ENCODE data around the gene PRRX2.

Gene PRRX2

GRCh38 chr9:129628709-129629108, 36.7 kb upstream of the PRRX2 start:
- in situ Hi-C loops (cut with HindIII; ENCODE audit: low pct_ligation_motif_present, low sequenced_read_pairs) = loop anchor here (10.0 kb wide), 1 partner anchor 494 kb away; no protein-coding TSS in a partner anchor

DNA sequence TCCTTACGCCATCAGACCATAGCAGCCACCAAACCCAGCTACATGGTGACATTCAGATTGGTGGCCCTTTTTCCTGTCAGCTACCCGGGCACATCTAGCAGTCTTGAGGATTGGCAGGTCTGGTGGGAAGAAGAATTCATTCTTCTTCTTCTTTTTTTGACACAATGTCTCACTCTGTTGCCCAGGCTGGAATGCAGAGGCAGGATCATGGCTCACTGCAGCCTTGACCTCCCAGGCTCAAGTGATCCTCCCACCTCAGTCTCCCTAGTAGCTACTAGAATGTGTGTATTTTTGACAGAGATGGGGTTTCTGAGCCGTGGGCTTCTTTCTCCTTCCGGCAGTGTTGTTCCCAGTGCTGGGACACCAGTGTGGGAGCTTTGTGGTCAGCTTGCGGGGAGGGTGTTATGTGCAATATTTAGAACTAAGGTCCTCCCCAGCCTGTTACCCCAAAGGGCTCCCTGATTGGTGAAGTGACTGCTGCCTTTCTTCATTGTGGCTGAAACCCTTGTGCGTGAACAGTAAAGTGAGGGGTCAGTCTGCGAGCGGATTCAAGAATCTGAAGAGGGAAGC, 36.1 kb upstream of the PRRX2 start:
- DNase-seq = no peak
- no peak overlapping the region for H3K27ac ChIP-seq
- peaks cover 22% of the 10 kb centered on the region for H3K36me3 ChIP-seq (replicated peaks)
- in situ Hi-C loops (cut with HindIII; ENCODE audit: low pct_ligation_motif_present, low sequenced_read_pairs) = loop anchor here (10.0 kb wide), 1 partner anchor 495 kb away; no protein-coding TSS in a partner anchor
- no peak overlapping the region for H3K4me3 ChIP-seq (ENCODE audit: low read depth, low read length)
- TF ChIP-seq, protein P1, sequence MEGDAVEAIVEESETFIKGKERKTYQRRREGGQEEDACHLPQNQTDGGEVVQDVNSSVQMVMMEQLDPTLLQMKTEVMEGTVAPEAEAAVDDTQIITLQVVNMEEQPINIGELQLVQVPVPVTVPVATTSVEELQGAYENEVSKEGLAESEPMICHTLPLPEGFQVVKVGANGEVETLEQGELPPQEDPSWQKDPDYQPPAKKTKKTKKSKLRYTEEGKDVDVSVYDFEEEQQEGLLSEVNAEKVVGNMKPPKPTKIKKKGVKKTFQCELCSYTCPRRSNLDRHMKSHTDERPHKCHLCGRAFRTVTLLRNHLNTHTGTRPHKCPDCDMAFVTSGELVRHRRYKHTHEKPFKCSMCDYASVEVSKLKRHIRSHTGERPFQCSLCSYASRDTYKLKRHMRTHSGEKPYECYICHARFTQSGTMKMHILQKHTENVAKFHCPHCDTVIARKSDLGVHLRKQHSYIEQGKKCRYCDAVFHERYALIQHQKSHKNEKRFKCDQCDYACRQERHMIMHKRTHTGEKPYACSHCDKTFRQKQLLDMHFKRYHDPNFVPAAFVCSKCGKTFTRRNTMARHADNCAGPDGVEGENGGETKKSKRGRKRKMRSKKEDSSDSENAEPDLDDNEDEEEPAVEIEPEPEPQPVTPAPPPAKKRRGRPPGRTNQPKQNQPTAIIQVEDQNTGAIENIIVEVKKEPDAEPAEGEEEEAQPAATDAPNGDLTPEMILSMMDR (IDR thresholded peaks at IDR 0.05; ENCODE audit: low read depth, low read length, missing control alignments) = no peak
- no peaks in the 10 kb centered on the region for H3K27me3 ChIP-seq (replicated peaks)

More at GRCh38 chr9:129628709-129629108, 36.7 kb upstream of the PRRX2 start:
- no peak overlapping the region for H3K4me3 ChIP-seq (ENCODE audit: low read depth, low read length)
- TF ChIP-seq, protein P1 (IDR thresholded peaks at IDR 0.05; ENCODE audit: low read depth, low read length, missing control alignments) = no peak
- no peak overlapping the region for H3K27ac ChIP-seq
- peaks cover 17% of the 10 kb centered on the region for H3K36me3 ChIP-seq (replicated peaks)
- no peak for DNase-seq
- no peaks in the 10 kb centered on the region for H3K27me3 ChIP-seq (replicated peaks)

GRCh38 chr9:129630967-129631673, 34.3 kb upstream of the PRRX2 start:
- TF ChIP-seq, protein P1 (IDR thresholded peaks at IDR 0.05; ENCODE audit: low read depth, low read length, missing control alignments) = peak; percentile 29
- Histone ChIP-seq H3K27ac (no peak overlapping the region), H3K36me3 (replicated peaks) (peaks cover 37% of the 10 kb centered on the region), H3K4me3 (ENCODE audit: low read depth, low read length) (no peak overlapping the region), H3K27me3 (replicated peaks) (no peaks in the 10 kb centered on the region)
- in situ Hi-C loops (cut with HindIII; ENCODE audit: low pct_ligation_motif_present, low sequenced_read_pairs) = no loop called here
- peak; percentile 43 for DNase-seq

DNA sequence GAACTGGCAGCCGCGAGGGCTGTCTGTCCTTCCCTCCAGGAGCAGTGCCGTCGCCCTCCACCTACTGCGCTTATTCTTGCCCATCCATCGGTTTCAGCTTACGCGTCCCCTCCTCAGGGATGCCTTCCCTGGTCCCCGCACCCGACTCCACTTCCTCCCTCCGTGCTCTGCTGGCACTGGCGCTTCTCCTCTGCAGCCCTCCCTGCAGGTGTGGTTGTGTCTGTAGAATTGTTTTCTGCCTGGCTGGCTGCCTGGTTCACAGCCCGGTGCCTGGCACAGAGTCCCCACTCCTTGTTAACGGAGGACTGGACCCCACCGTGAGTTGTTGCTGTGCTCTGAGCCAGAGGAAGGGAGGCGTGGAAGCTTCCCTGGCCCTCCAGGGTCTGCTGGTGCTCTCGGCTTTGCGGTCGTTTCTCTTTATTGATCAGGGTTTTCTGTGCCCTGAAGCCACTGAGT, 33.7 kb upstream of the PRRX2 start:
- H3K27ac ChIP-seq = no peak overlapping the region
- in situ Hi-C loops (cut with HindIII; ENCODE audit: low pct_ligation_motif_present, low sequenced_read_pairs) = no loop called here
- no peak for DNase-seq
- H3K36me3 ChIP-seq (replicated peaks) = peaks cover 43% of the 10 kb centered on the region
- no peaks in the 10 kb centered on the region for H3K27me3 ChIP-seq (replicated peaks)
- TF ChIP-seq, protein P1 (IDR thresholded peaks at IDR 0.05; ENCODE audit: low read depth, low read length, missing control alignments) = no peak
- no peak overlapping the region for H3K4me3 ChIP-seq (ENCODE audit: low read depth, low read length)

GRCh38 chr9:129632460-129632859, 33.0 kb upstream of the PRRX2 start:
- TF ChIP-seq, protein P1 (IDR thresholded peaks at IDR 0.05; ENCODE audit: low read depth, low read length, missing control alignments) = no peak
- Histone ChIP-seq H3K27ac (no peak overlapping the region), H3K4me3 (ENCODE audit: low read depth, low read length) (no peak overlapping the region), H3K27me3 (replicated peaks) (no peaks in the 10 kb centered on the region), H3K36me3 (replicated peaks) (peaks cover 49% of the 10 kb centered on the region)
- DNase-seq = no peak
- in situ Hi-C loops (cut with HindIII; ENCODE audit: low pct_ligation_motif_present, low sequenced_read_pairs) = no loop called here

All from brain microvascular endothelial cell (primary cell).